Measurements from ENCODE around the gene AP3S1.

GRCh38 chr5:115948091-115948534 lies 106.4 kb downstream of the AP3S1 start:
- TF ChIP-seq POLR2A (IDR thresholded peaks at IDR 0.05) (no peak), CTCF (IDR thresholded peaks at IDR 0.05) (no peak)
